Activated CD4-positive, alpha-beta T cell treated with anti-CD3 and anti-CD28 coated beads for 48 hours (primary cell): ENCODE data around the gene ZNHIT1.
A peak's percentile ranks its signal among the peaks of the same experiment; 100 is the strongest.
"Not testable (repeated sequence)": the region's sequence is repeated elsewhere in the genome, so short reads cannot be mapped to it uniquely, and the experiment has no call there.

ENCODE experiments used
- DNase-seq: peaks from one replicate; pipeline ENCODE4 v3.0.0-alpha.2; 2020

ZNHIT1 gene

GRCh38 chr7:101189109-101189508 lies 28.9 kb upstream of the ZNHIT1 start:
- no peak for DNase-seq

- DNase-seq, result no peak
Observed at GRCh38 chr7:101195884-101196283, 22.1 kb upstream of the ZNHIT1 start.

DNA sequence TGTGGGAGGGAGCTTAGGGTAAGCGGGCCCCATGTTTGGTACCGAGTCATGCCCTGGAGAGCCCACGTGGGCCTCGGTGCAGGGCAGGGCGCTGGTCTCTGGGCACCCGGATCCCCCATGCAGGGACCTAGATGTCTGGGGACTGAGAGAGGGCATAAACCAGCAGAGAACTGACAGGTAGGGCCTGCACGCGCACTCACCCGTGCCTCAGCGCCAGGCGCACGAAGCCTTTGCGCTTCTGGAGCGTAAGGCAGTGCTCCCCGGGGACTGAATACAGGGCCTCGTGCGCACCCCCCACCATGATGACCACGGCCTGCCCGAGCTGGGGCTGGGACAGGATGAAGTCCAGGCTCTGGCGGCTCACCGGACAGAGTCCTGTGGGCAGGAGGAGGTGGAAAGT lies 20.0 kb upstream of the ZNHIT1 start:
- DNase-seq, result no peak

DNA sequence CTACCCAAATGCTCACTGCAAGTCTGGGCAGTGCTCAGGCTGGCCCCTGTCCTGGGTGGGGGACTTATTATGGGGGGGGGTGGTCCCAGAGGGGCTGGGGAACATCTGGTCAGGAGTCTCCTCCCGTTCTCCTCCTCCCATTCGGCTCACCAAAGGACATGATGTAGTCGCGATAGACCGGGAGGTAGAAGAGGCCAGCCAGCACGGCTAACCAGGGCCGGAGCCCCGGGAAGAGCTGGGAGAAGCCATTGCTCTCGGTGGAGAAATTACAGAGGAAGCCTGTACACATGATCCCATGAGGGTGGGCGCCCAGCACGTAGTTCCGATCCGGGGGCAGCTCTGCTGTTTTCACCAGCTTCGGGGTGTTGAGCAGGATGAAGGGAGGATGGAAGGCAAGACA lies 19.5 kb upstream of the ZNHIT1 start:
- DNase-seq, result no peak

- DNase-seq, result not testable (repeated sequence)
Observed at GRCh38 chr7:101199522-101199921, 18.4 kb upstream of the ZNHIT1 start.

- DNase-seq, result no peak
Observed at GRCh38 chr7:101200504-101200861, 17.5 kb upstream of the ZNHIT1 start.

GRCh38 chr7:101200862-101201599 lies 16.9 kb upstream of the ZNHIT1 start, which contains the start of gene MOGAT3:
Gene MOGAT3 (minus strand): TSS chr7:101201036. CDS start chr7:101200854, 182 bp downstream.
- DNase-seq, result no peak

- DNase-seq, result peak; percentile 13
Observed at GRCh38 chr7:101201695-101202602, 16.0 kb upstream of the ZNHIT1 start.

GRCh38 chr7:101202603-101202918 lies 15.4 kb upstream of the ZNHIT1 start:
- no peak for DNase-seq

- DNase-seq, result peak; percentile 24
Observed at GRCh38 chr7:101203740-101204738, 13.9 kb upstream of the ZNHIT1 start.

GRCh38 chr7:101205901-101206664 lies 11.9 kb upstream of the ZNHIT1 start:
- DNase-seq, result no peak

DNA sequence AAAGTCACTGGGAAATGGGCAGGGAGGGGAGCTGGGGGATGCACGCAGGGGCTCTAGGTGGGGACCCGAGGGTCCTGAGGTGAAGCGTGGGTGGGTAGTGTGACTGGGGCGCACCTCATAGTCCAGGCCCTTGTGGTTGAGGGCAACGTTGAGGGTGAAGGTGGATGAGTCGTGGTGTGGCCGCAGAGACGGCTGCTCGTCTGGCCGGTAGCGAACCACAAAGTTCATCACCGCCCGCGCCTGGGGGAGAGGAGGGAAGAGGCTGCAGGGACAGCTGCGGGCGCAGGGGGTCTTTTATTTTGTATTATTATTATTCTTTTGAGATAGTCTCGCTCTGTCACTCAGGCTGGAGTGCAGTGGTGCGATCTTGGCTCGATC lies 11.3 kb upstream of the ZNHIT1 start:
- no peak for DNase-seq

DNA sequence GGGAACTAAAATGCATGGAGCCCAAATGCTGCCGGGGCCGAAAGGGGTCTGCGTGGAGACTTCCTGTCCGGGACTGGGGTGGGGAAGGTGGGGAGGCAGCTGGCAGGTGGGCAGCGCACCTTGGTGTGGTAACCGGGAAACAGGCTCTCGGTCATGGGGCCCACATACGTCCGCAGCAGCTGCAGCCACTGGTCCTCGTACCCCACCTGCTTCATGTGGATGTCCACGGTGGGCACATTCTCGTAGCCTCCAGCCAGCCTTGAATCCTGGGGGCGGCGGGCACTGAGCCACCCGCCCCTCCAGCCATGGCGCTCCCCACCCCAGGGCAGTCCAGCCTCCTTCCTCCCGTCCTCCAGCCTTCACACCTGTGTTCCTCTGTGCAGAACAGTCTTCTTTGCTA lies 10.5 kb upstream of the ZNHIT1 start:
- DNase-seq, result no peak

GRCh38 chr7:101208794-101209193 lies 9.2 kb upstream of the ZNHIT1 start:
- DNase-seq, result no peak

GRCh38 chr7:101210143-101210542 lies 7.8 kb upstream of the ZNHIT1 start:
- DNase-seq, result no peak

DNA sequence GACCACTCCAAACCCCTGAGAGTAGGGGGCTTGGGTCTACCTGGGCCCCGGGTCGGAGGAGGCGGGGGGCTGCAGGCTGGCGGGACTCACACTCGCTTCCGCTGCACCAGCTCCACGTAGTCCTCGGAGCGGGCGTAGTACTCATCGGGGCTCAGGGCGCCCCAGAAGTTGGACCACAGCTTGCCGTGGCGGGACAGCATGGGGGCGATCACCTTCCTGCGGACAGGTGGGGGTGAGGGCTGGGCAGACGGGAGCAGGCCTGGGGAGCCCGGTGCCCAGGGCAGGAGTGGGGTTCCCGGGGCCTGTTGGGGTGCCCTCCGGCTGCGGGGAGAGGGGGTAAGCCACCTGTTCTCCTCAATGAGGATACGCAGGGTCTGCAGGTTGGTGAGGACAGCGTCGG lies 6.5 kb upstream of the ZNHIT1 start:
- DNase-seq, result no peak

- no peak for DNase-seq
Observed at GRCh38 chr7:101212014-101212413, 6.0 kb upstream of the ZNHIT1 start.

GRCh38 chr7:101216001-101216859 lies 1.7 kb upstream of the ZNHIT1 start:
- peak; percentile 16 for DNase-seq

DNA sequence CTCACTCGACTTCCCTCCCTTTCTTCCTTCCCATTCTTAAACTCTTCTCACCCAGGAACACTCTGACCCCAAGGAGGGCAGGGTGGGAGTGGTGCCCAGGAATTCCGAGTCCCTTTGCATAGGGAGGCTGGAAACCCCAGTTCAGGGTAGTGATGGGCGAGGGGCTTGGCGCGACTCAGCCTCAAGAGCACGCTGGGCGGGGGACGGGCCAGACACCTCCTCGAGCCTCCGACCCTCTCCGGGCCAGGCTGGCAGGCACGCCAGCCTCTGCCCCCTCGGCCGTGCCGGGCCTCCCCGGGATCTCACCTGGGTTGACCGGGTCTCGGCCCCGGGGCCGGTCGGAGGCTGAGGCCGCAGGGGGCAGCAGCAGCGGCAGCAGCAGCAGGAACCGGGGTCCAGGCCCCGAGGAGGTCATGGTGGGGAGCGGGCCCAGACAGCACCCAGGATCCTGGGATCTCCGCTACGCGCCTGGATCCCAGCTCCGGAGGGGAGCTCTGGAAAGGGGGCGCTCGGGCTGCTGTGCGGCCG lies 1.0 kb upstream of the ZNHIT1 start:
- no peak for DNase-seq

- DNase-seq, result no peak
Observed at GRCh38 chr7:101218236-101219125, 516 bp downstream of the ZNHIT1 start.
